HUES6 (cell line): ENCODE results near the gene SIAH3.

Experiments used
- H3K27ac ChIP-seq: 2 replicates; pipeline ENCODE4 v1.7.0; 2013; ENCODE audit warnings: low read depth, mild to moderate bottlenecking, low read length, inconsistent platforms
- H3K27me3 ChIP-seq: 2 replicates; pipeline ENCODE4 v1.6.1; 2013; ENCODE audit warnings: low read length; ENCODE audit not compliant: control insufficient read depth, insufficient read depth
- H3K36me3 ChIP-seq: 2 replicates; pipeline ENCODE4 v1.6.1; 2013; ENCODE audit warnings: low read length; ENCODE audit not compliant: control insufficient read depth, insufficient read depth
- H3K4me1 ChIP-seq: 2 replicates; pipeline ENCODE4 v1.6.1; 2013; ENCODE audit warnings: low read length; ENCODE audit not compliant: control insufficient read depth, insufficient read depth
- H3K4me3 ChIP-seq: 2 replicates; pipeline ENCODE4 v1.5.1; 2013; ENCODE audit warnings: low read depth, low read length
- H3K9ac ChIP-seq: one replicate; pipeline ENCODE4 v1.6.1; 2013; ENCODE audit warnings: mild to moderate bottlenecking, low read length
- H3K9me3 ChIP-seq: 2 replicates; pipeline ENCODE4 v1.6.1; 2013; ENCODE audit warnings: low read depth, low read length; ENCODE audit not compliant: control insufficient read depth, insufficient read depth

SIAH3 gene

GRCh38 chr13:45820106-45820838 is 31.3 kb downstream of the SIAH3 start:
- peaks cover 22% of the 10 kb centered on the region for H3K4me1 ChIP-seq
- H3K27me3 ChIP-seq: no peaks in the 10 kb centered on the region
- no peaks in the 10 kb centered on the region for H3K36me3 ChIP-seq
- no peak overlapping the region for H3K27ac ChIP-seq
- peaks cover 5% of the 10 kb centered on the region; the same call in 1 of the 2 replicates for H3K9me3 ChIP-seq
- no peak overlapping the region for H3K9ac ChIP-seq
- no peak overlapping the region for H3K4me3 ChIP-seq

- H3K36me3 ChIP-seq: no peaks in the 10 kb centered on the region
- peaks cover 14% of the 10 kb centered on the region for H3K4me1 ChIP-seq
- H3K27ac ChIP-seq: no peak overlapping the region
- H3K27me3 ChIP-seq: no peaks in the 10 kb centered on the region
- H3K4me3 ChIP-seq: no peak overlapping the region
- H3K9me3 ChIP-seq: peaks cover 5% of the 10 kb centered on the region; the same call in 1 of the 2 replicates
- no peak overlapping the region for H3K9ac ChIP-seq
These were observed 33.7 kb downstream of the SIAH3 start for GRCh38 chr13:45817833-45818232.

GRCh38 chr13:45816427-45816826 is 35.1 kb downstream of the SIAH3 start:
- peaks cover 11% of the 10 kb centered on the region; the same call in 1 of the 2 replicates for H3K4me1 ChIP-seq
- H3K27me3 ChIP-seq: no peaks in the 10 kb centered on the region
- no peak overlapping the region for H3K9ac ChIP-seq
- H3K9me3 ChIP-seq: peaks cover 5% of the 10 kb centered on the region; the same call in 1 of the 2 replicates
- no peak overlapping the region for H3K4me3 ChIP-seq
- no peaks in the 10 kb centered on the region for H3K36me3 ChIP-seq
- H3K27ac ChIP-seq: no peak overlapping the region

- Histone ChIP-seq H3K9me3 (no peaks in the 10 kb centered on the region), H3K4me1 (peaks cover 10% of the 10 kb centered on the region; the same call in 1 of the 2 replicates), H3K4me3 (no peak overlapping the region), H3K9ac (no peak overlapping the region), H3K36me3 (no peaks in the 10 kb centered on the region), H3K27me3 (no peaks in the 10 kb centered on the region), H3K27ac (no peak overlapping the region)
These were observed 38.7 kb downstream of the SIAH3 start for GRCh38 chr13:45812695-45813372.

- Histone ChIP-seq H3K9me3 (no peaks in the 10 kb centered on the region), H3K27me3 (no peaks in the 10 kb centered on the region), H3K4me3 (no peak overlapping the region), H3K27ac (no peak overlapping the region), H3K36me3 (no peaks in the 10 kb centered on the region), H3K4me1 (peaks cover 10% of the 10 kb centered on the region; the same call in 1 of the 2 replicates), H3K9ac (no peak overlapping the region)
These were observed 39.5 kb downstream of the SIAH3 start for GRCh38 chr13:45811891-45812694.

- H3K9me3 ChIP-seq: no peaks in the 10 kb centered on the region
- H3K27me3 ChIP-seq: no peaks in the 10 kb centered on the region
- H3K4me3 ChIP-seq: no peak overlapping the region
- H3K4me1 ChIP-seq: peaks cover 3% of the 10 kb centered on the region; the same call in 1 of the 2 replicates
- H3K36me3 ChIP-seq: no peaks in the 10 kb centered on the region
- H3K27ac ChIP-seq: no peak overlapping the region
- no peak overlapping the region for H3K9ac ChIP-seq
These were observed 41.7 kb downstream of the SIAH3 start for GRCh38 chr13:45809801-45810394.

GRCh38 chr13:45808925-45809324 is 42.6 kb downstream of the SIAH3 start:
- no peaks in the 10 kb centered on the region for H3K27me3 ChIP-seq
- H3K9me3 ChIP-seq: no peaks in the 10 kb centered on the region
- H3K36me3 ChIP-seq: no peaks in the 10 kb centered on the region
- H3K27ac ChIP-seq: no peak overlapping the region
- H3K9ac ChIP-seq: no peak overlapping the region
- H3K4me3 ChIP-seq: no peak overlapping the region
- H3K4me1 ChIP-seq: peaks cover 3% of the 10 kb centered on the region; the same call in 1 of the 2 replicates

- Histone ChIP-seq H3K9me3 (no peaks in the 10 kb centered on the region), H3K27ac (no peak overlapping the region), H3K4me1 (no peaks in the 10 kb centered on the region), H3K9ac (no peak overlapping the region), H3K36me3 (no peaks in the 10 kb centered on the region), H3K4me3 (no peak overlapping the region), H3K27me3 (no peaks in the 10 kb centered on the region)
These were observed 43.9 kb downstream of the SIAH3 start for GRCh38 chr13:45807520-45808099.

- H3K9me3 ChIP-seq: no peaks in the 10 kb centered on the region
- H3K27ac ChIP-seq: no peak overlapping the region
- H3K27me3 ChIP-seq: no peaks in the 10 kb centered on the region
- no peaks in the 10 kb centered on the region for H3K36me3 ChIP-seq
- H3K4me3 ChIP-seq: no peak overlapping the region
- no peaks in the 10 kb centered on the region; the same call in 1 of the 2 replicates for H3K4me1 ChIP-seq
- no peak overlapping the region for H3K9ac ChIP-seq
These were observed 51.1 kb downstream of the SIAH3 start for GRCh38 chr13:45800485-45800884.

GRCh38 chr13:45799451-45799850 is 52.1 kb downstream of the SIAH3 start:
- Histone ChIP-seq H3K9ac (no peak overlapping the region), H3K27ac (no peak overlapping the region), H3K9me3 (no peaks in the 10 kb centered on the region), H3K36me3 (no peaks in the 10 kb centered on the region), H3K27me3 (no peaks in the 10 kb centered on the region), H3K4me1 (no peaks in the 10 kb centered on the region; the same call in 1 of the 2 replicates), H3K4me3 (no peak overlapping the region)
